Hepatocyte (in vitro differentiated cells): ENCODE results near the gene SNTB2.

Experiments used
- CTCF ChIP-seq: fragments of 200-600 bp; sonication (generic); IDR thresholded peaks from 2 replicates; pipeline ENCODE4 v1.5.1; 2016; ENCODE audit warnings: antibody characterized with exemption, mild to moderate bottlenecking; ENCODE audit not compliant: poor library complexity
- EZH2 ChIP-seq: fragments of 200-600 bp; sonication (generic); IDR thresholded peaks from 2 replicates; pipeline ENCODE4 v1.6.1; 2016; ENCODE audit warnings: antibody characterized with exemption, mild to moderate bottlenecking, borderline replicate concordance

- TF ChIP-seq CTCF: no peak
- TF ChIP-seq EZH2: no peak
Observed at GRCh38 chr16:69169051-69169450, 17.9 kb upstream of the SNTB2 start.
